ENCODE results near the gene NAT9.

The NAT9 gene

DNA sequence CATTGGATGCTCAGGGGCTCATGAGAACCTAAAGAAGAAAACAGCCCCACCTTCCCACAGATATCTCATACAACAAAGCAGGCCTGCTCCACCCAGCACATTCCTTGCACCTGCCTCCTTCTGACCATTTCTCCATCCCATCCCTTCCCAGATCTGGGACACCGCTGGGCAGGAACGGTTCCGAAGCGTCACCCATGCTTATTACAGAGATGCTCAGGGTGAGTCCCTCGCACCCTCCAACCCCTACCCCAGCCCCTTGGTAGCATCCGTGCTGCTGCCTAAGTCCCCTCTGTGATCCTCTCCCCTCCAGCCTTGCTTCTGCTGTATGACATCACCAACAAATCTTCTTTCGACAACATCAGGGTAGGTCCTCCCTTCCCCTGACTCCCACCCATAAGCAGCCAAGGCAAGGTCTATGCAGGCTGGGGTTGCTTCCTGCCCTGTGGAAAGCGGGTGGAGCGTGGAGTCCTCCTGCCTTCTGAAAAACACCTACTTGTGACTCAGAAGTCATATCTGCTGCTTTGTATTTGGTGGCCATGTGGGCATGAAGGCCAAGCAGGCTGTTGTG lies 33.1 kb downstream of the NAT9 start:
- TF ChIP-seq, protein P1, sequence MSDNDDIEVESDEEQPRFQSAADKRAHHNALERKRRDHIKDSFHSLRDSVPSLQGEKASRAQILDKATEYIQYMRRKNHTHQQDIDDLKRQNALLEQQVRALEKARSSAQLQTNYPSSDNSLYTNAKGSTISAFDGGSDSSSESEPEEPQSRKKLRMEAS (IDR thresholded peaks at IDR 0.05), result no peak
- TF ChIP-seq, protein P2, sequence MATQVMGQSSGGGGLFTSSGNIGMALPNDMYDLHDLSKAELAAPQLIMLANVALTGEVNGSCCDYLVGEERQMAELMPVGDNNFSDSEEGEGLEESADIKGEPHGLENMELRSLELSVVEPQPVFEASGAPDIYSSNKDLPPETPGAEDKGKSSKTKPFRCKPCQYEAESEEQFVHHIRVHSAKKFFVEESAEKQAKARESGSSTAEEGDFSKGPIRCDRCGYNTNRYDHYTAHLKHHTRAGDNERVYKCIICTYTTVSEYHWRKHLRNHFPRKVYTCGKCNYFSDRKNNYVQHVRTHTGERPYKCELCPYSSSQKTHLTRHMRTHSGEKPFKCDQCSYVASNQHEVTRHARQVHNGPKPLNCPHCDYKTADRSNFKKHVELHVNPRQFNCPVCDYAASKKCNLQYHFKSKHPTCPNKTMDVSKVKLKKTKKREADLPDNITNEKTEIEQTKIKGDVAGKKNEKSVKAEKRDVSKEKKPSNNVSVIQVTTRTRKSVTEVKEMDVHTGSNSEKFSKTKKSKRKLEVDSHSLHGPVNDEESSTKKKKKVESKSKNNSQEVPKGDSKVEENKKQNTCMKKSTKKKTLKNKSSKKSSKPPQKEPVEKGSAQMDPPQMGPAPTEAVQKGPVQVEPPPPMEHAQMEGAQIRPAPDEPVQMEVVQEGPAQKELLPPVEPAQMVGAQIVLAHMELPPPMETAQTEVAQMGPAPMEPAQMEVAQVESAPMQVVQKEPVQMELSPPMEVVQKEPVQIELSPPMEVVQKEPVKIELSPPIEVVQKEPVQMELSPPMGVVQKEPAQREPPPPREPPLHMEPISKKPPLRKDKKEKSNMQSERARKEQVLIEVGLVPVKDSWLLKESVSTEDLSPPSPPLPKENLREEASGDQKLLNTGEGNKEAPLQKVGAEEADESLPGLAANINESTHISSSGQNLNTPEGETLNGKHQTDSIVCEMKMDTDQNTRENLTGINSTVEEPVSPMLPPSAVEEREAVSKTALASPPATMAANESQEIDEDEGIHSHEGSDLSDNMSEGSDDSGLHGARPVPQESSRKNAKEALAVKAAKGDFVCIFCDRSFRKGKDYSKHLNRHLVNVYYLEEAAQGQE (IDR thresholded peaks at IDR 0.05; ENCODE audit: low read depth), result no peak
- TF ChIP-seq CEBPB (IDR thresholded peaks at IDR 0.05) (no peak), NFIC (IDR thresholded peaks at IDR 0.05) (no peak), FOXM1 (IDR thresholded peaks at IDR 0.05; ENCODE audit: borderline replicate concordance, low read depth) (no peak), TCF12 (IDR thresholded peaks at IDR 0.05; ENCODE audit: low read depth) (no peak), EP300 (IDR thresholded peaks at IDR 0.05; ENCODE audit: borderline replicate concordance) (no peak), EGR1 (IDR thresholded peaks at IDR 0.05) (no peak), TAF1 (IDR thresholded peaks at IDR 0.05; ENCODE audit: low read depth) (no peak), YY1 (IDR thresholded peaks at IDR 0.05; ENCODE audit: low read depth) (no peak)

DNA sequence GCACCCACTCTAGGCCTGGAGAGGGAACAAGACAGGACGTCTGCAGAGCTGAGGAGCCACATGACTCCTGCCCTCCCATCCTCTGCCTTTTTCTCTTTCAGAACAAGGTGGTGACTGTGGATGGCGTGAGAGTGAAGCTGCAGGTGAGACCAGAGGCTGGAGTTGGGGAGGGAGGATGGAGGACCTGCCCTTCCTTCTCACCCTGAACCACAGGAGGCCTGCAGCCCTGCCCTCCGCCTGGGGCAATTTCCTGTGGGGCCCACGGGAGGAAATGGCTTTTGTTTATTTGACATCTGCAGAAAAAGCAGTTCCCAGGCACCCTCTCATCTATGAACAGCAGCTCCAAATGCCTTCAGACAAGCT lies 34.0 kb downstream of the NAT9 start:
- TF ChIP-seq EP300 (IDR thresholded peaks at IDR 0.05; ENCODE audit: borderline replicate concordance) (no peak), YY1 (IDR thresholded peaks at IDR 0.05; ENCODE audit: low read depth) (no peak), CEBPB (IDR thresholded peaks at IDR 0.05) (no peak), RAD21 (IDR thresholded peaks at IDR 0.05; ENCODE audit: low read depth) (no peak), TEAD4 (IDR thresholded peaks at IDR 0.05) (no peak), EGR1 (IDR thresholded peaks at IDR 0.05) (no peak)
- TF ChIP-seq, protein P1 (IDR thresholded peaks at IDR 0.05), result no peak

DNA sequence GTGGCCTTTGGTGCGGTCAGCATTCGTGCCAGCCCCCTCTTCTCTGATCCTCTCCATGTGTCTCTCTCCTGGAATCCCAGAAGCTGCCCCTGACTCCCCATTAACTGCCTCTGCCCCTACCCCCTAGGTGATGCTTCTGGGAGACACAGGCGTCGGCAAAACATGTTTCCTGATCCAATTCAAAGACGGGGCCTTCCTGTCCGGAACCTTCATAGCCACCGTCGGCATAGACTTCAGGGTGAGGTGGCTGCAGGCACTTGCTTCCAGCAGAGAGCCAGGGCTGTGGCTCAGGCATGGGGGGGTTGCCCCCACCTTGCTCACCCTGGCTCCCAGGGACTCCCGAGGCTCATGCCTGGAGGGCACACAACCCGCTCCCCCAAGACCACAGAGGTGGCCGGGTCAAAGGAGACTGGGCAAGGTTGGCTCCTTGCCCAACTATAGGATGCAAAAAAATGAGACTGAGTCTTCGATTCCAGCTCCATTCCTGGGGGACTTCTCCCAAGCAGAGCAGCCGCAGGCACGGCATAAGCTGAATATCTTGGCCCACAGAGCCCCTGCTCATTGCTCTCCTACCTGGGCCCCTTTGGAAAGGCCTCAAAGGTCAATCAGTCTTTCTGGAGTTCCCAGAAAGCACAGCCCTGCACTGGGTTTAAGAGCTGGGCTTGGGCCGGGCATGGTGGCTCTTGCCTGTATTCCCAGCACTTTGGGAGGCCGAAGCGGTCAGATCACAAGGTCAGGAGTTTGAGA lies 35.3 kb downstream of the NAT9 start:
- no peak for TF ChIP-seq EP300 (IDR thresholded peaks at IDR 0.05; ENCODE audit: borderline replicate concordance)
- peak; percentile 8; the same call in 1 of the 2 replicates for TF ChIP-seq NFIC (IDR thresholded peaks at IDR 0.05)

DNA sequence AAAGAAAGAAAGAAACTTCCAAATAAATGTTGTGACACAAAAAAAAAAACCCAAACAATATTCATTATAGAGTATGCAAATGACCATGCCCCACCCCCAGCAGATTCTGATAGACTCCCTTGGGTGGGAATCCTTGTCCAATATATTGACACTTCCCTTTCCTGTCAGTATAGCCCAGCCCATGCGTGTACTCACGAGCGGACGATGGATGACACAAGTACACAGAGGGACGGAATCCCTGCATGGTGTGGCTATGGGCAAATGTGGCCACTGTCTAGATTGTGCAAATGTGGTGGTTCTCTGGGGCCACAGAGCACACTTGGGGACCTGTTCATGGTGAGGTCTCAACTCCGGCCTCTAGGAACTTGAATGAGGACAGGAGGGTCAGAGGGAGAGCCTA lies 36.0 kb downstream of the NAT9 start:
- no peak for TF ChIP-seq NFIC (IDR thresholded peaks at IDR 0.05)

DNA sequence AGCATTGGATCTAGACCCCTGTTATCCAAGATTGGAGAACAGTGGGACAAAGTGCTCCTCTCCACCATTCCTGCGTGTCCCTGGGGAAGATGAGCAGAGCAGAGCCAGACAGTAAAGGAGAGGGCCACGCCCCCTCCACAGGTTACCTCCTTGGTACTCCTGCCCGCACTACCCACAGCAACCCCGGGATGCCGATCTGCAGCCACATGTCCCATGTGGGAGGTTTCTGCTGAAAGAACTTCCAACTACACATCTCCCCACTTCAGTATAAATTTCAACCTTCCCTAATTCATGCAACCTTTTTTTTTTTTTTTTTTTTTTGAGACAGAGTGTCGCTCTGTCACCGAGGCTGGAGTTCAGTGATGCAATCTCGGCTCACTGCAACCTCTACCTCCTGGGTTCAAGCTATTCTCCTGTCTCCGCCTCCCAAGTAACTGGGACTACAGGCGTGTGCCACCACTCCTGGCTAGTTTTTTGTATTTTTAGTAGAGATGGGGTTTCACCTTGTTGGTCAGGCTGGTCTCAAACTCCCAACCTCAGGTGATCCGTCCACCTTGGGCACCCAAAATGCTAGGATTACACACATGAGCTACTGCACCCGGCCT lies 36.8 kb downstream of the NAT9 start:
- TF ChIP-seq TCF12 (IDR thresholded peaks at IDR 0.05; ENCODE audit: low read depth) (no peak), RAD21 (IDR thresholded peaks at IDR 0.05; ENCODE audit: low read depth) (no peak), ZBTB7A (IDR thresholded peaks at IDR 0.05; ENCODE audit: low read depth) (no peak), EP300 (IDR thresholded peaks at IDR 0.05; ENCODE audit: borderline replicate concordance) (no peak), TEAD4 (IDR thresholded peaks at IDR 0.05) (no peak), FOXM1 (IDR thresholded peaks at IDR 0.05; ENCODE audit: borderline replicate concordance, low read depth) (no peak), CEBPB (IDR thresholded peaks at IDR 0.05) (no peak), CREB1 (IDR thresholded peaks at IDR 0.05; ENCODE audit: low read depth) (no peak)

DNA sequence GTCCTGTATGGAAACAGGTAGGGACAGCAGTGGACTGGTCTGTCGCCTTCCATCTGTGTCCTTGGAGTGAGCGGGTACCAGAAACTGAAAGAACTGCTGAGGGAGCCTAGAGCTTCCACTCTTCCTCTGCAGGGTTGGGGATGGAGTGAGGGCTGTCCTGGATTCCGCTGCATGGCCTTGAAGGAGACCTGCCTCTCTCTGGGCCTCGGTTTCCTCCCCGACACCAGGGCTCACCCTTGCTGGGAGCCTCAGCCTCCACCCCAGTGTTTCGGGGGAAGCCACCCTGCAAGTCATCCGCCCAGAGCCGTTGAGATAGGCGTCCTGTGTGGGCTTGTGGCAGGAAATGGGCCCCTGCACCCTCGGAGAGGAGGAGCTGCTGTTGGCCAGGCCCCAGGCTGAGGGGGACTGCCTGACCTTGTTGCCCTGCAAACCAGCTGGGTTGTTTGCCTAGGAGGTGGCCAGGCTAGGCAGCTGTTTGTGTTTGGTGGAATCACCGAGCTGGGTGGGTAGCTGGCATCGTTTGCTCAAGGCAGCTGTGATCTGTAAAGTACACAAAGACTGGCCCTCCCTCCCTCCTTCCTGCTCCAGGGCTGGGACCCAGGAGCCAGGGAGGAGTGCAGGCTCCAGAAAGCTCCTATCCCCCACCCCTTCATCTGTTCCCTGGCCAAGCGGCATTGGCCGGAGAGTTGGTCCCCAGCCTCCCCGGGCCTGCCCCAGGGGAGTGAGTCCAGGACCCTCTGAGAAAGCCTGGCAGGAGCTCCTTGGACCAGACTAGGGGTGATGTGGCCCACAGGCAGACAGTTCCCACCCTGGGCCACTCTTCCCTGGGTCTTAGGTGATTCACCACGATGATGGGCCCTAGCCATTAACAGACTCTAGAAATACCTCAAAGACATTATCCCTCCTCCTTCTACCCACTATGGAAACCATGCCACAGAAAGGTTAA lies 37.8 kb downstream of the NAT9 start:
- TF ChIP-seq RAD21 (IDR thresholded peaks at IDR 0.05; ENCODE audit: low read depth) (no peak), YY1 (IDR thresholded peaks at IDR 0.05; ENCODE audit: low read depth) (no peak)
- TF ChIP-seq, protein P2 (IDR thresholded peaks at IDR 0.05; ENCODE audit: low read depth), result no peak
